ENCODE results near the gene OGFR.
"Not testable (repeated sequence)": the region's sequence is repeated elsewhere in the genome, so short reads cannot be mapped to it uniquely, and the experiment has no call there.

The OGFR gene

GRCh38 chr20:62839816-62840215 lies 35.2 kb downstream of the OGFR start:
- DNase-seq (ENCODE audit: low read depth): no peak

- DNase-seq (ENCODE audit: low read depth): no peak
Measured at GRCh38 chr20:62840244-62841197, 35.9 kb downstream of the OGFR start.

GRCh38 chr20:62841705-62842212 lies 37.1 kb downstream of the OGFR start:
- DNase-seq (ENCODE audit: low read depth): no peak

GRCh38 chr20:62843656-62844055 lies 39.0 kb downstream of the OGFR start:
- no peak for DNase-seq (ENCODE audit: low read depth)

- DNase-seq (ENCODE audit: low read depth): no peak
Measured at GRCh38 chr20:62844182-62844581, 39.5 kb downstream of the OGFR start.

GRCh38 chr20:62845416-62846160 lies 41.0 kb downstream of the OGFR start:
- DNase-seq (ENCODE audit: low read depth): no peak

- no peak for DNase-seq (ENCODE audit: low read depth)
Measured at GRCh38 chr20:62846166-62846890, 41.7 kb downstream of the OGFR start.

GRCh38 chr20:62848917-62849316 lies 44.3 kb downstream of the OGFR start:
- DNase-seq (ENCODE audit: low read depth): not testable (repeated sequence)

GRCh38 chr20:62849431-62849830 lies 44.8 kb downstream of the OGFR start:
- no peak for DNase-seq (ENCODE audit: low read depth)

GRCh38 chr20:62850333-62850974 lies 45.8 kb downstream of the OGFR start:
- DNase-seq (ENCODE audit: low read depth): no peak

GRCh38 chr20:62852196-62852595 lies 47.6 kb downstream of the OGFR start:
- DNase-seq (ENCODE audit: low read depth): no peak

- DNase-seq (ENCODE audit: low read depth): no peak
Measured at GRCh38 chr20:62852841-62853240, 48.2 kb downstream of the OGFR start.

- not testable (repeated sequence) for DNase-seq (ENCODE audit: low read depth)
Measured at GRCh38 chr20:62853304-62853703, 48.7 kb downstream of the OGFR start.

GRCh38 chr20:62854121-62854520 lies 49.5 kb downstream of the OGFR start:
- DNase-seq (ENCODE audit: low read depth): no peak

GRCh38 chr20:62855120-62855519 lies 50.5 kb downstream of the OGFR start:
- DNase-seq (ENCODE audit: low read depth): no peak

- no peak for DNase-seq (ENCODE audit: low read depth)
Measured at GRCh38 chr20:62856931-62857619, 52.4 kb downstream of the OGFR start.

- DNase-seq (ENCODE audit: low read depth): no peak
Measured at GRCh38 chr20:62858058-62858830, 53.6 kb downstream of the OGFR start.

GRCh38 chr20:62859721-62860120 lies 55.1 kb downstream of the OGFR start:
- no peak for DNase-seq (ENCODE audit: low read depth)

- no peak for DNase-seq (ENCODE audit: low read depth)
Measured at GRCh38 chr20:62860391-62860923, 55.8 kb downstream of the OGFR start.

Data from stimulated activated CD8-positive, alpha-beta memory T cell treated with anti-CD3 and anti-CD28 coated beads, Interleukin-12 subunit alpha, Interleukin-12 subunit beta, amount 100 ng/mL, for 4 hours (primary cell).